Duodenal mucosa (tissue), 2 donors: ENCODE results near the gene SMYD3.

Experiments used
- H3K27ac ChIP-seq: one replicate; pipeline ENCODE4 v1.7.0; 2013; ENCODE audit warnings: low read depth, low read length
- H3K27me3 ChIP-seq, 2 donors: one replicate each; pipeline ENCODE4 v1.7.0; 2013; ENCODE audit warnings: low read length in 2 of 2, control low read depth in 1 of 2; ENCODE audit not compliant: insufficient read depth in 2 of 2, control insufficient read depth in 1 of 2
- H3K36me3 ChIP-seq, 2 donors: one replicate each; pipeline ENCODE4 v1.7.0; 2013; ENCODE audit warnings: low read length in 2 of 2, control low read depth in 1 of 2; ENCODE audit not compliant: insufficient read depth in 2 of 2, control insufficient read depth in 1 of 2
- H3K4me1 ChIP-seq, 2 donors: one replicate each; pipeline ENCODE4 v1.7.0; 2013; ENCODE audit warnings: low read length in 2 of 2, control low read depth in 1 of 2; ENCODE audit not compliant: insufficient read depth in 2 of 2, control insufficient read depth in 1 of 2
- H3K4me3 ChIP-seq, 2 donors: one replicate each; pipeline ENCODE4 v1.7.0; 2013; ENCODE audit warnings: low read length in 2 of 2, low read depth in 1 of 2
- H3K9ac ChIP-seq, 2 donors: one replicate each; pipeline ENCODE4 v1.7.0; 2013; ENCODE audit warnings: low read length in 2 of 2, low read depth in 1 of 2
- H3K9me3 ChIP-seq, 2 donors: one replicate each; pipeline ENCODE4 v1.7.0; 2013; ENCODE audit warnings: low read length in 2 of 2, control low read depth in 1 of 2; ENCODE audit not compliant: control insufficient read depth in 1 of 2

SMYD3 gene

GRCh38 chr1:246445503-246445902, 61.6 kb downstream of the SMYD3 start:
- no peaks in the 10 kb centered on the region for H3K4me1 ChIP-seq
- no peaks in the 10 kb centered on the region for H3K36me3 ChIP-seq
- H3K9ac ChIP-seq = no peak overlapping the region
- no peak overlapping the region for H3K27ac ChIP-seq
- no peaks in the 10 kb centered on the region for H3K27me3 ChIP-seq
- H3K9me3 ChIP-seq = no peaks in the 10 kb centered on the region
- no peak overlapping the region for H3K4me3 ChIP-seq

GRCh38 chr1:246444617-246445016, 62.5 kb downstream of the SMYD3 start:
- Histone ChIP-seq H3K9me3 (no peaks in the 10 kb centered on the region), H3K4me3 (no peak overlapping the region), H3K27me3 (no peaks in the 10 kb centered on the region)

GRCh38 chr1:246437961-246438360, 69.1 kb downstream of the SMYD3 start:
- Histone ChIP-seq H3K27me3 (no peaks in the 10 kb centered on the region), H3K4me3 (no peak overlapping the region), H3K36me3 (no peaks in the 10 kb centered on the region), H3K9me3 (peaks cover 0 to 1% of the 10 kb centered on the region in 2 donors), H3K4me1 (no peaks in the 10 kb centered on the region), H3K9ac (no peak overlapping the region), H3K27ac (no peak overlapping the region)

More at GRCh38 chr1:246444617-246445016, 62.5 kb downstream of the SMYD3 start:
- Histone ChIP-seq H3K27ac (no peak overlapping the region), H3K9ac (no peak overlapping the region), H3K4me1 (no peaks in the 10 kb centered on the region), H3K36me3 (no peaks in the 10 kb centered on the region)

GRCh38 chr1:246435421-246436041, 71.5 kb downstream of the SMYD3 start:
- no peaks in the 10 kb centered on the region for H3K4me1 ChIP-seq
- peaks cover 0 to 1% of the 10 kb centered on the region in 2 donors for H3K9me3 ChIP-seq
- H3K9ac ChIP-seq = no peak overlapping the region
- no peaks in the 10 kb centered on the region for H3K27me3 ChIP-seq
- H3K36me3 ChIP-seq = no peaks in the 10 kb centered on the region
- H3K27ac ChIP-seq = no peak overlapping the region
- H3K4me3 ChIP-seq = no peak overlapping the region

- Histone ChIP-seq H3K27ac (no peak overlapping the region), H3K27me3 (no peaks in the 10 kb centered on the region), H3K9me3 (peaks cover 0 to 1% of the 10 kb centered on the region in 2 donors), H3K4me3 (no peak overlapping the region), H3K4me1 (no peaks in the 10 kb centered on the region), H3K36me3 (no peaks in the 10 kb centered on the region), H3K9ac (no peak overlapping the region)
Observed at GRCh38 chr1:246434335-246434734, 72.7 kb downstream of the SMYD3 start.

GRCh38 chr1:246428542-246429308, 78.4 kb downstream of the SMYD3 start:
- Histone ChIP-seq H3K9ac (no peak overlapping the region), H3K4me3 (no peak overlapping the region), H3K27me3 (no peaks in the 10 kb centered on the region), H3K9me3 (no peaks in the 10 kb centered on the region), H3K4me1 (peaks cover 2 to 19% of the 10 kb centered on the region in 2 donors), H3K36me3 (no peaks in the 10 kb centered on the region), H3K27ac (no peak overlapping the region)

- Histone ChIP-seq H3K27me3 (no peaks in the 10 kb centered on the region), H3K4me3 (no peak overlapping the region)
Observed at GRCh38 chr1:246427611-246428010, 79.5 kb downstream of the SMYD3 start.

GRCh38 chr1:246425895-246426294, 81.2 kb downstream of the SMYD3 start:
- Histone ChIP-seq H3K9me3 (no peaks in the 10 kb centered on the region), H3K36me3 (no peaks in the 10 kb centered on the region), H3K27ac (no peak overlapping the region), H3K9ac (no peak overlapping the region), H3K4me1 (peaks cover 2 to 19% of the 10 kb centered on the region in 2 donors), H3K27me3 (no peaks in the 10 kb centered on the region), H3K4me3 (no peak overlapping the region)

More at GRCh38 chr1:246427611-246428010, 79.5 kb downstream of the SMYD3 start:
- peaks cover 2 to 19% of the 10 kb centered on the region in 2 donors for H3K4me1 ChIP-seq
- H3K36me3 ChIP-seq = no peaks in the 10 kb centered on the region
- H3K27ac ChIP-seq = no peak overlapping the region
- no peaks in the 10 kb centered on the region for H3K9me3 ChIP-seq
- H3K9ac ChIP-seq = no peak overlapping the region

- Histone ChIP-seq H3K36me3 (no peaks in the 10 kb centered on the region), H3K4me3 (no peak overlapping the region), H3K9me3 (no peaks in the 10 kb centered on the region), H3K4me1 (peaks cover 2 to 19% of the 10 kb centered on the region in 2 donors), H3K9ac (no peak overlapping the region), H3K27me3 (no peaks in the 10 kb centered on the region), H3K27ac (no peak overlapping the region)
Observed at GRCh38 chr1:246425139-246425794, 81.8 kb downstream of the SMYD3 start.

GRCh38 chr1:246420300-246420699, 86.8 kb downstream of the SMYD3 start:
- Histone ChIP-seq H3K4me1 (peaks cover 2 to 4% of the 10 kb centered on the region in 2 donors), H3K9me3 (peaks cover 4 to 13% of the 10 kb centered on the region in 2 donors), H3K27ac (no peak overlapping the region), H3K9ac (no peak overlapping the region), H3K36me3 (no peaks in the 10 kb centered on the region), H3K4me3 (no peak overlapping the region), H3K27me3 (no peaks in the 10 kb centered on the region)
